Astrocyte of the spinal cord (primary cell): ENCODE measurements around the gene NAT10.
A peak's percentile ranks its signal among the peaks of the same experiment; 100 is the strongest.
"Not testable (repeated sequence)": the region's sequence is repeated elsewhere in the genome, so short reads cannot be mapped to it uniquely, and the experiment has no call there.

Experiments
- DNase-seq: peaks from one replicate; pipeline ENCODE4 v3.0.0; 2011; ENCODE audit warnings: low read depth, low spot score
- H3K4me3 ChIP-seq: 2 replicates; pipeline ENCODE4 v1.5.1; 2011; ENCODE audit warnings: low read depth, mild to moderate bottlenecking, low read length, moderate library complexity
- in situ Hi-C: cut with HindIII; loops from 2 replicates; pipeline ENCODE4 v1.10.0; 2017; ENCODE audit warnings: low sequenced_read_pairs
- TF ChIP-seq, protein P1 (sequence below): IDR thresholded peaks from 2 replicates; pipeline ENCODE4 v1.5.1; 2012; ENCODE audit warnings: low read depth, mild to moderate bottlenecking, low read length, inconsistent platforms

NAT10 gene

DNA sequence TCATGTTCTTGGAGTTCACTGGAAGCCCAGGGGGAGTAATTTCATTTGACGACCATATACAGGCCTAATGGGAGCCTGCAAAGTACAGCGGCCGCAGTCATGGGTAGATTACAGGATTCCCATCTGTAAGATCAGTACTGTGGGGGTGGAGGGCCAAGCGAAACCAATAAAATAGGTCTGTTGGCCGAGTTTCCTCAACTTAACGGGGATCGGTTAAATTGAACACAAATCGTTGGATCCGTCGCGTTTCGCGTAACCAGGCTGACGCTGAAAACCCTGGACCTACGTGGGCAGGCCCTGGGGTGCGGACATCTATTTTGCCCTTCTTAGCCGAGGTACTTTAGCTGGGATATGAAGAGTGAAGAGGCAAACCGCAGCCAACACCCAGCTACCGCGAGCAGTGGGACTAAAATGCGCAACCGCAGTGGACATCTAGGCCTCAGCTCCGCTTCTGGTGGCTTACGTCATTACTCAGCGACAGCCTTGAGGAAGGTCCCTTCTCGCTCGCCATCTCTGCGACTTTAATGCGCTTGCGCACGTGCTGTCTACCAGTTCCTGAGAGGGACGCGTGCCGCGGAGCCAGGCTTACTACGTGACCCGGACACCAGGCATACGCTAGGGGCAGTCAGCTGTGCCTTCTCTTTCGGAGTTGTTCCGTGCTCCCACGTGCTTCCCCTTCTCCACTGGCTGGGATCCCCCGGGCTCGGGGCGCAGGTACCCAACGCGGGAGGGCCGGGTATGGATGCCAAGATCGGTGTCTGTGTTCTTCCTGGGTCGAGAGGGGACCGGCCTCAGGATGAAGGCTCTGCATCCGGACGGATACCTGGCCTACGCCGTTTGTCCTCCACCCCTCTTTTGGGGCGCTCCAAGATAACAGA is at the start of gene NAT10:
TSS of gene NAT10 (plus strand) at position 551 of the 878 bp plus-strand sequence. CDS start 2,597 bp downstream, outside the sequence.
- TF ChIP-seq, protein P1, sequence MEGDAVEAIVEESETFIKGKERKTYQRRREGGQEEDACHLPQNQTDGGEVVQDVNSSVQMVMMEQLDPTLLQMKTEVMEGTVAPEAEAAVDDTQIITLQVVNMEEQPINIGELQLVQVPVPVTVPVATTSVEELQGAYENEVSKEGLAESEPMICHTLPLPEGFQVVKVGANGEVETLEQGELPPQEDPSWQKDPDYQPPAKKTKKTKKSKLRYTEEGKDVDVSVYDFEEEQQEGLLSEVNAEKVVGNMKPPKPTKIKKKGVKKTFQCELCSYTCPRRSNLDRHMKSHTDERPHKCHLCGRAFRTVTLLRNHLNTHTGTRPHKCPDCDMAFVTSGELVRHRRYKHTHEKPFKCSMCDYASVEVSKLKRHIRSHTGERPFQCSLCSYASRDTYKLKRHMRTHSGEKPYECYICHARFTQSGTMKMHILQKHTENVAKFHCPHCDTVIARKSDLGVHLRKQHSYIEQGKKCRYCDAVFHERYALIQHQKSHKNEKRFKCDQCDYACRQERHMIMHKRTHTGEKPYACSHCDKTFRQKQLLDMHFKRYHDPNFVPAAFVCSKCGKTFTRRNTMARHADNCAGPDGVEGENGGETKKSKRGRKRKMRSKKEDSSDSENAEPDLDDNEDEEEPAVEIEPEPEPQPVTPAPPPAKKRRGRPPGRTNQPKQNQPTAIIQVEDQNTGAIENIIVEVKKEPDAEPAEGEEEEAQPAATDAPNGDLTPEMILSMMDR = peak; percentile 3
- peak; percentile 98 for DNase-seq
- H3K4me3 ChIP-seq = peak within 1 kb of the TSS; percentile 92
- in situ Hi-C loops = no loop called here

DNA sequence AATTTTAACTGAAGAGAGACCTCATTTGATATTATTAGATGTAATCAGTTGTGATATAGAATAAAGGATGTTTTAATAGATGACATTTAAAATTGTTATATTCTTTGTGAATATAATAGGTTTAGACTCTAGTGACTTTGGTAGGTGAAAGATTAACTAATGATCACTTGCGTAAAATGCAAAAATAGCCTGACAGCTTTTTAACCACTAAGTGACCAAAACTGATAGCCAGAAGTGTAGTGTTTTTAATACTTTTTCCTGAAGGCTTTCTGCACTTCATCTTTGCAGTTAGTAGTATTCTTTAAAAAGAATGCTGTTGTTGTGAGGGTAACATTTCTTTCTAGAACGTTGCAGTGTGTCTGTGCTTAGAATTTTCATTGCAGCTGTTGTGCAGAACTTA is 48.8 kb upstream of the NAT10 start:
- no peak for DNase-seq
- no peak overlapping the region for H3K4me3 ChIP-seq
- in situ Hi-C loops = no loop called here
- TF ChIP-seq, protein P1 = no peak

DNA sequence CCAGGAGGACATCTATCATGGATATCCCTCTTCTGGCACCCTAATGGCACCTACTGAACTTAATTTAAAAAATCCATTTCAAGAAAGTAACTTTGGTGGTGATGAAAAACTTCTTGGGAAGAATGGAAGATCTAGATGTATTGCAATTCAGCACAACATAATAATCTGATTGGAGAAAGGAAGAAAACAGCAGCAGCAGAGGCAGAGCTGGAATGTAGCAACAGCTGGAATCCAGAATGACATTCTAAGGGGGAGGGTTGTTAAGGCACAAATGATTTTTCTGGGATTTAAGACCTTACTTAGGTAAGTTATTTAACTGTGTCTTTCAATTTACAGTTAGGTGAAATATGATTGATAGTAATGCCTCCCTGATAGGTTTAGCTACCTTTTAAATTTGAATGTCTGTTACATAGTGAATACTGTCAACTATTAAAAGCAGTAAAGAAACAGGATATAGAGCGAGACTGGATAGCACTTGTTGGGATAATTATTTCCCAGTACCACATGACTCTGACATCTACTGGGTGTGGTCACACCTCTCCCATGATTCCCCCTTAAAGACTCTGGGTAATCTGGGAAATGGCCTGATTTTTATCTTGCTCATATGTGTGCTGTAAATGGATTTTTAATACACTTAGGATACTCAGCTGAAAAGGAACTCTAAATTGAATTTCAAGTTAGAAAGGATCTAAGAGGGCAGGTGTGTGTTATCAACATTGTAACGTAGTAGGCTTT is 42.2 kb upstream of the NAT10 start:
- in situ Hi-C loops = no loop called here
- H3K4me3 ChIP-seq = no peak overlapping the region
- DNase-seq = no peak
- TF ChIP-seq, protein P1 = no peak

DNA sequence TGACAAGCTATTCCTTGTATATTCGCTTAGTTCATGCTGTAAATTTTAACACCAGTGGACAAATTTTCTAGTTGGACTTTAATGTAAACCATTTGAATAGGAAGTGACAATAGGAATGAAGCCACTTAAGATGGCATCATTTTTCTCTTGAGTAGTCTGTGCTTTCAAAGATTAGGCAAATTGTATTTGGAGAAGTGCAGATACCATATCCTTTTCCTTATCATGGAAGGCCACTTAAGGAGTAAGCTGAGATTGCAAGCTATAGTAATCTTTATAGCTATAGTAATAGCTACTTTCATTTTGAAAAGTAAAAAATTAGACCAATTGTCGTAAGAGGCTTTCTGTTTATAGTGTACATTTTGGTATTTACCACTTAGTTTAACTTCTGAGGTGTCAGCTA is 41.1 kb upstream of the NAT10 start:
- in situ Hi-C loops = no loop called here
- H3K4me3 ChIP-seq = no peak overlapping the region
- TF ChIP-seq, protein P1 = no peak
- no peak for DNase-seq

DNA sequence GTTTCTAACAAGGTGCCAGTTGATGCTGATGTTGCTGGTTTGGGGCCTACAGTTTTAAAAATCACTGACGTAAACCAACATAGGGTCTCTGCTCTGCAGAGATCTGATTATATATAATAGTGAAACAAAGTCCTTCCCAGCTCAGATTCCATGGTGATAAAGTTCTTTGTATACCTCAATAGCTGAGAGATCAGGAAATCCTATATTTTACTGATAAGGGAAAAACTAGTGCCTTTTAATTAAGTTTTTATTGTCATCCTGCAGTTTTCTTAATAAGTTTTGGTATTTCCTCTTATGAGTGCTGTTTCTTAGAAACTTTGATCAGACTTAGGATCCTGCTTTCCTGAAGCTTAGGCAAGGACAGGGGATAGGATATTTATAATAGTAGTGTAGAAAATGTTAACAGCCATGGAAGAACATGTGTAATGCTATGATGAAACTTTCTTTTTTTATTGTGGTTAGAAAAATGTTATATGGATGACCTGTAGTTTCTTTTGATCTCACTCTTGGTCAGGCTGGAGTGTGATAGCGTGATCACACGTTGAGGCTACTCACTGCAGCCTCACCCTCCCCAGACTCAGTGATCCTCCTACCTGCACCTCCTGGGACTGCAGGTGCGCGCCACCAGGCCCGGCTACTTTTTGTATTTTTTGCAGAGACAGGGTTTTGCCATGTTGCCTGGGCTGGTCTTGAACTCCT is 39.8 kb upstream of the NAT10 start:
- H3K4me3 ChIP-seq = no peak overlapping the region
- TF ChIP-seq, protein P1 = peak; percentile 33
- in situ Hi-C loops = no loop called here
- peak; percentile 35 for DNase-seq

DNA sequence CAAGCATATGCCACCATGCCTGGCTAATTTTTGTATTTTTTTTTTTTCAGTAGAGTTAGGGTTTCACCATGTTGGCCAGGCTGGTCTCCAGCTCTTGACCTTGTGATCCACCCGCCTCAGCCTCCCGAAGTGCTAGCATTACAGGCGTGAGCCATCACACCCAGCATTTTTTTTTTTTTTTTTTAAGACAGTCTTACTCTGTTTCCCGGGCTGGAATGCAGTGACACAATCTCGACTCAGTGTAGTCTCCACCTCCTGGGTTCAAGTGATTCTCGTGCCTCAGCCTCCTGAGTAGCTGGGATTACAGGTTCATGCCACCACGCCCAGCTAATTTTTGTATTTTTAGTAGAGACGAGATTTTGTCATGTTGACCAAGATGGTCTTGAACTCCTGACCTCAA is 38.7 kb upstream of the NAT10 start:
- H3K4me3 ChIP-seq, in situ Hi-C loops, DNase-seq: not testable (repeated sequence)
